IPS-15b (cell line): ENCODE measurements around the gene MTFP1.

Experiments
- H3K27me3 ChIP-seq: one replicate; pipeline ENCODE4 v1.6.1; 2013; ENCODE audit warnings: low read length; ENCODE audit not compliant: control insufficient read depth, insufficient read depth
- H3K36me3 ChIP-seq: one replicate; pipeline ENCODE4 v1.6.1; 2013; ENCODE audit warnings: low read length; ENCODE audit not compliant: control insufficient read depth, insufficient read depth
- H3K4me1 ChIP-seq: one replicate; pipeline ENCODE4 v1.6.1; 2013; ENCODE audit warnings: mild to moderate bottlenecking, low read length; ENCODE audit not compliant: control insufficient read depth, insufficient read depth
- H3K4me3 ChIP-seq: one replicate; pipeline ENCODE4 v1.5.1; 2013; ENCODE audit warnings: low read depth, low read length
- H3K9ac ChIP-seq: one replicate; pipeline ENCODE4 v1.6.1; 2013; ENCODE audit warnings: low read depth, mild to moderate bottlenecking, low read length
- H3K9me3 ChIP-seq: one replicate; pipeline ENCODE4 v1.6.1; 2013; ENCODE audit warnings: mild to moderate bottlenecking, low read length; ENCODE audit not compliant: control insufficient read depth, insufficient read depth

Gene MTFP1

GRCh38 chr22:30471616-30472318 lies 46.2 kb downstream of the MTFP1 start, which contains the start of gene SEC14L3:
Gene SEC14L3 (minus strand): TSS chr22:30472017. CDS start chr22:30471958, 59 bp downstream.
- H3K27me3 ChIP-seq: no peaks in the 10 kb centered on the region
- no peaks in the 10 kb centered on the region for H3K9me3 ChIP-seq
- no peaks in the 10 kb centered on the region for H3K4me1 ChIP-seq
- H3K9ac ChIP-seq: no peak within 1 kb of the TSS
- H3K36me3 ChIP-seq: no peaks in the 10 kb centered on the region
- no peak within 1 kb of the TSS for H3K4me3 ChIP-seq

DNA sequence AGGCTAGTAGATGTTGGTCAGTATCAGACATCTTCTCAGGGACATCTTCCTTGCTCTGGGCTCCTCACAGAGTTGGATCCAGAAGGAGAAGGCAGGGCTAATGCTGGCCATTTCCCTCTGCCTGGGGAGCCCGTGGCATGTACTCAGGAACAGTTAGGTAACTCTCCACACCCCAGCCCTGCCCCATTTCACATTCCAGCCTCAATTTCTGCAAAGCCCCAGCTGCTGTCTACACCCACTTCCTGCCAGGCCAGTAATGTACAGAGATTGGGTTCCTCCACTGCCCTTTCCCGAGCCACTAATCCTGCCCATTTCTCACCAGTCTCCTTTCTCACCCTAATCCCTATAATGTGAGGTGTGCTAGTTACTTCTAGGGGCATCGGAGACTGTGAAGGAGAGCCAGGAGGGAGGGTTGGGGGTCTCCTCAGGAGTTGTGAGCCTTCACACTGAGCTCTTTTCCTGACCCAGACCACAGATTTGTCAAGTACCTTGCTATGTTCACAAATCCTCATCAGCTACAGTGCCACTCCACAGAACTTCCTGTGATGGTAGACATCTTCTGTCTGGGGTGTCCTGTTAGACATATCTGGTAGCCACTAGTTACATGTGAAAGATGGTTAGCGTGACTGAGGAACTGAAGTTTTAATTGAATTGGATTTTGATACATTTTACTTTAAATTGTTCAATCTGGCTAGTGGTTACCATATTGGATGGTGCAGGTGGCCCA lies 47.6 kb downstream of the MTFP1 start:
- H3K27me3 ChIP-seq: no peaks in the 10 kb centered on the region
- H3K9me3 ChIP-seq: no peaks in the 10 kb centered on the region
- no peak overlapping the region for H3K4me3 ChIP-seq
- no peaks in the 10 kb centered on the region for H3K36me3 ChIP-seq
- H3K4me1 ChIP-seq: no peaks in the 10 kb centered on the region
- H3K9ac ChIP-seq: no peak overlapping the region

DNA sequence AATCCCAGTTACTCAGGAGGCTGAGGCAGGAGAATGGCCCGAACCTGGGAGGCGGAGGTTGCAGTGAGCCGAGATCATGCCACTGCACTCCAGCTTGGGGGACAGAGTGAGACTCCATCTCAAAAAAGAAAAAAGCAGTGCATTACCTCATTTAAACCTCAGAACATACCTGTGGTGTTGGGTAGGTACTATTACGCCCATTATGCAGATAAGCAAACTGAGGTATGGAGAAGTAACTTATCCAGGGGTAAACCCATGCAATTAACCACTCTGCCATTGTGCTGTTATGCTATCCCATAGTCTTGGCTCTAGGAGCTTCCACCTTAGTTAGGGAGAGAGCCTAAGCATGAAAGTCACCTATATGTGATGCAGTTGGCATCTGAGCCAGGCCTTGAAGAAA lies 48.6 kb downstream of the MTFP1 start:
- Histone ChIP-seq H3K9me3 (no peaks in the 10 kb centered on the region), H3K36me3 (no peaks in the 10 kb centered on the region), H3K4me3 (no peak overlapping the region), H3K27me3 (no peaks in the 10 kb centered on the region), H3K4me1 (no peaks in the 10 kb centered on the region), H3K9ac (no peak overlapping the region)

DNA sequence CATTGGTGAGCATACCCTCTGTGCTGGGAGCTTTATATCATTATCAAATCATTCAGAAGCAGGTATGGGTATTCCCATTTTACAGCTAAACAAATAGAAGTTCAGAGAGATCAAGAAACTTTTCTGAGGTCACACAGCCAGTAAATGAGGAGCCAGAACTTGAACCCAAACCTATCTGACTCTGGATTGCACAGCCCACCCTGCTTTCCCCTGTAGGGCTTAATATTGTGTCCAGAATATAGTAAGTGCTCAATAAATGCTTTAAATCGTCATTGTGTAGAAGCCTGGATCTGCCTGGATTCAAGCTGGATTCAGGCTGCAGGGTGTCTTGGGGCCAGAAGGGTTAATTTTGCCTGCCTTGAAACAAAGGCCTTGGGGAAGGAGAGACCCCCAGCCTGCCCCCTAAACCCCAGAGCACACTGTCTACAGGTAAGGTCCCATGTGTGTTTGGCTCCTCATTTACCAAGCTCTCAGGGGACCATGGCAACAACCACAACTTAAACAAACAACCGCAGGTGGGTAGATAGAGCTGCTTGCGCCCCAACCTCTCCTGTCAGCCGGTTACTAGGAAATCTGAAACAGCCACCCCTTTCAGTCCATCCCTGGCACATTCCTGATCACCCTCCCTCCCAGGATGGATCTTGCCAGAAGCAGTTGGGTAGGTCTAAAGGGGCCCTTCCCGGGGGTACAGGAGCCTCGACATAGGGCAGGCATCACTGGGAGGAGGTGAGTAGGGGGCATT lies 49.3 kb downstream of the MTFP1 start:
- no peaks in the 10 kb centered on the region for H3K36me3 ChIP-seq
- no peak overlapping the region for H3K9ac ChIP-seq
- no peak overlapping the region for H3K4me3 ChIP-seq
- no peaks in the 10 kb centered on the region for H3K27me3 ChIP-seq
- H3K4me1 ChIP-seq: no peaks in the 10 kb centered on the region
- no peaks in the 10 kb centered on the region for H3K9me3 ChIP-seq
